ENCODE data around the gene OCIAD2. TPM values are rescaled to one million over a fixed set of nuclear protein-coding genes. Genes with fewer than 3 reads are reported as not detected.
"Not testable (repeated sequence)": the region's sequence is repeated elsewhere in the genome, so short reads cannot be mapped to it uniquely, and the experiment has no call there.

OCIAD2 gene
- total RNA-seq, 1 donor from 2014 or later = 18.9 TPM

- Histone ChIP-seq H3K9me3 (no peaks in the 10 kb centered on the region), H3K4me3 (no peak overlapping the region), H3K36me3 (no peaks in the 10 kb centered on the region), H3K27me3 (no peaks in the 10 kb centered on the region), H3K27ac (no peak overlapping the region), H3K4me1 (no peaks in the 10 kb centered on the region)
- no peak for DNase-seq (ENCODE audit: extremely low spot score in 2 of 2)
- TF ChIP-seq POLR2AphosphoS5 (IDR thresholded peaks at IDR 0.05; ENCODE audit: insufficient read depth in 1 of 2, low read depth in 1 of 2) (no peak), POLR2A (IDR thresholded peaks at IDR 0.05) (no peak), CTCF (IDR thresholded peaks at IDR 0.05) (no peak)
- intact Hi-C loops (cut with DNase I) = no loop called here
Measured at GRCh38 chr4:48879561-48880442, 26.8 kb downstream of the OCIAD2 start.

GRCh38 chr4:48877827-48878535 is 28.6 kb downstream of the OCIAD2 start:
- Histone ChIP-seq H3K4me1 (no peaks in the 10 kb centered on the region), H3K4me3 (no peak overlapping the region), H3K27me3 (no peaks in the 10 kb centered on the region), H3K9me3 (no peaks in the 10 kb centered on the region), H3K36me3 (no peaks in the 10 kb centered on the region), H3K27ac (no peak overlapping the region)
- intact Hi-C loops (cut with DNase I) = no loop called here
- no peak for DNase-seq (ENCODE audit: extremely low spot score in 2 of 2)
- no peak for TF ChIP-seq CTCF (IDR thresholded peaks at IDR 0.05)
- TF ChIP-seq POLR2A (IDR thresholded peaks at IDR 0.05) = no peak
- no peak for TF ChIP-seq POLR2AphosphoS5 (IDR thresholded peaks at IDR 0.05; ENCODE audit: insufficient read depth in 1 of 2, low read depth in 1 of 2)

GRCh38 chr4:48864696-48865095 is 41.9 kb downstream of the OCIAD2 start:
- H3K4me1 ChIP-seq; intact Hi-C loops (cut with DNase I); H3K27ac ChIP-seq; DNase-seq (ENCODE audit: extremely low spot score in 2 of 2); H3K4me3 ChIP-seq; H3K36me3 ChIP-seq; H3K9me3 ChIP-seq; H3K27me3 ChIP-seq: not testable (repeated sequence)

GRCh38 chr4:48863728-48864127 is 42.8 kb downstream of the OCIAD2 start:
- DNase-seq (ENCODE audit: extremely low spot score in 2 of 2) = no peak
- H3K27ac ChIP-seq = no peak overlapping the region
- no peak overlapping the region for H3K4me3 ChIP-seq
- peaks cover 0 to 8% of the 10 kb centered on the region in 2 donors for H3K36me3 ChIP-seq
- no peaks in the 10 kb centered on the region for H3K9me3 ChIP-seq
- intact Hi-C loops (cut with DNase I) = no loop called here
- TF ChIP-seq POLR2A (IDR thresholded peaks at IDR 0.05) = no peak
- TF ChIP-seq POLR2AphosphoS5 (IDR thresholded peaks at IDR 0.05; ENCODE audit: insufficient read depth in 1 of 2, low read depth in 1 of 2) = no peak
- no peak for TF ChIP-seq CTCF (IDR thresholded peaks at IDR 0.05)
- no peaks in the 10 kb centered on the region for H3K4me1 ChIP-seq
- no peaks in the 10 kb centered on the region for H3K27me3 ChIP-seq

- H3K9me3 ChIP-seq = no peaks in the 10 kb centered on the region
- no peaks in the 10 kb centered on the region for H3K27me3 ChIP-seq
- peaks cover 0 to 13% of the 10 kb centered on the region in 2 donors for H3K36me3 ChIP-seq
- no peaks in the 10 kb centered on the region for H3K4me1 ChIP-seq
- TF ChIP-seq POLR2A (IDR thresholded peaks at IDR 0.05) (no peak), CTCF (IDR thresholded peaks at IDR 0.05) (no peak), POLR2AphosphoS5 (IDR thresholded peaks at IDR 0.05; ENCODE audit: insufficient read depth in 1 of 2, low read depth in 1 of 2) (no peak)
- no peak overlapping the region for H3K4me3 ChIP-seq
- intact Hi-C loops (cut with DNase I) = no loop called here
- H3K27ac ChIP-seq = no peak overlapping the region
- DNase-seq (ENCODE audit: extremely low spot score in 2 of 2) = no peak
Measured at GRCh38 chr4:48862661-48863060, 43.9 kb downstream of the OCIAD2 start.

All from vagina (tissue), 2 donors.